ENCODE results near the gene FAM3A.
A peak's percentile ranks its signal among the peaks of the same experiment; 100 is the strongest.

The FAM3A gene

DNA sequence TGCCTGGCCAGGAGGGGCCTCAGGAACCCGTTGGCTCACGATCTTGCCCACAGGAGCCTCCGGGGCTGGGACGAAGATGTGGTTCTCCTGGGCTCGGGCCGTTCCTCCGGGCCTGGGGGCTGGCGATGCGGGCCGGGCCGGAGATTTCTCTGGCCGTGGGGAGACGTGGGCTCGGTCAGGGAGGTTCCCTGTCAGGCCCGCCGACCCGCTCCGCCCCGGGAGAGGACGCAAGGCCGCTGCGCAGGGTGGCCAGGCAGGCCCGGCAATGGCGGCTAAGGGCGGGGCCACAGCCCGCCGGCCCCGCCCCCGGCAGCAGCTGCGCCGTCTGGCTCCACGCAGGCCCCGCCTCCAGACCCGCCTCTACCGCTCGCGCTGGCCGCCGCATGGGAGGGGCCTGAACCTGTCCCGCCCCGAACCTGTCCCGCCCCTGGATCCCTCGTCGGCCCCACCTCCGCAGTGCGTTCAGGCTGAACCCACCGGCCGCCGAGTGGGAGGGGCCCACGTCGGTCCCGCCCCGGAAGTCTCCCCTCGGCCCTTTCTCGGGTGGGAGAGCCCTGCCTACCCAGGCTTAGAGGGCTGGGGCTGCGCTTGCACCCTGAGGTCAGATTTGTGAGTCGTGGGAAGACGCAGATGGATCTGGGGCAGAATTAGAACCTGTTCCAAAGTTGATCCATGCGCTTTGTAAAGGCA, at the start of gene FAM3A (continued):
- TF ChIP-seq, protein P1, sequence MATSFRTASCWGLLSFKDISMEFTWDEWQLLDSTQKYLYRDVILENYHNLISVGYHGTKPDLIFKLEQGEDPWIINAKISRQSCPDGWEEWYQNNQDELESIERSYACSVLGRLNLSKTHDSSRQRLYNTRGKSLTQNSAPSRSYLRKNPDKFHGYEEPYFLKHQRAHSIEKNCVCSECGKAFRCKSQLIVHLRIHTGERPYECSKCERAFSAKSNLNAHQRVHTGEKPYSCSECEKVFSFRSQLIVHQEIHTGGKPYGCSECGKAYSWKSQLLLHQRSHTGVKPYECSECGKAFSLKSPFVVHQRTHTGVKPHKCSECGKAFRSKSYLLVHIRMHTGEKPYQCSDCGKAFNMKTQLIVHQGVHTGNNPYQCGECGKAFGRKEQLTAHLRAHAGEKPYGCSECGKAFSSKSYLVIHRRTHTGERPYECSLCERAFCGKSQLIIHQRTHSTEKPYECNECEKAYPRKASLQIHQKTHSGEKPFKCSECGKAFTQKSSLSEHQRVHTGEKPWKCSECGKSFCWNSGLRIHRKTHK (tag by site-specific recombination; IDR thresholded peaks at IDR 0.05): no peak
- TF ChIP-seq ZSCAN30 (tag by site-specific recombination; IDR thresholded peaks at IDR 0.05) (peak; percentile 74), SP3 (tag by site-specific recombination; IDR thresholded peaks at IDR 0.05) (peak; percentile 87), ZNF701 (tag by site-specific recombination; IDR thresholded peaks at IDR 0.05) (no peak), ZIC2 (tag by site-specific recombination; IDR thresholded peaks at IDR 0.05) (no peak), BCL11A (tag by site-specific recombination; IDR thresholded peaks at IDR 0.05; ENCODE audit: low read depth) (no peak), KLF1 (tag by site-specific recombination; IDR thresholded peaks at IDR 0.05) (no peak), ZNF423 (tag by site-specific recombination; IDR thresholded peaks at IDR 0.05) (no peak), MZF1 (tag by site-specific recombination; IDR thresholded peaks at IDR 0.05; ENCODE audit: borderline replicate concordance) (no peak), ZNF747 (tag by site-specific recombination; IDR thresholded peaks at IDR 0.05) (no peak), ZNF19 (tag by site-specific recombination; IDR thresholded peaks at IDR 0.05; ENCODE audit: low read depth) (no peak), ZBTB17 (tag by site-specific recombination; IDR thresholded peaks at IDR 0.05) (peak; percentile 58), ZNF335 (tag by site-specific recombination; conservative IDR thresholded peaks at IDR 0.05) (peak; percentile 78), ZNF354C (tag by site-specific recombination; IDR thresholded peaks at IDR 0.05; ENCODE audit: borderline replicate concordance, low read depth) (no peak), ZNF529 (tag by site-specific recombination; IDR thresholded peaks at IDR 0.05; ENCODE audit: insufficient replicate concordance) (no peak), ZNF324 (tag by site-specific recombination; IDR thresholded peaks at IDR 0.05) (0 out of 2 replicates have a peak, but pooled peaks have one; percentile 28), KLF8 (tag by site-specific recombination; IDR thresholded peaks at IDR 0.05) (no peak), ZNF792 (tag by site-specific recombination; IDR thresholded peaks at IDR 0.05) (no peak), ZNF791 (tag by site-specific recombination; IDR thresholded peaks at IDR 0.05) (no peak), ZNF433 (tag by site-specific recombination; IDR thresholded peaks at IDR 0.05; ENCODE audit: low read depth) (no peak), ZNF600 (tag by site-specific recombination; IDR thresholded peaks at IDR 0.05) (no peak), YY1 (tag by site-specific recombination; IDR thresholded peaks at IDR 0.05) (peak; percentile 86), ZFP37 (tag by site-specific recombination; IDR thresholded peaks at IDR 0.05) (no peak), ZNF510 (tag by site-specific recombination; IDR thresholded peaks at IDR 0.05; ENCODE audit: insufficient replicate concordance) (no peak), ZNF571 (tag by site-specific recombination; IDR thresholded peaks at IDR 0.05) (no peak), ZNF623 (tag by site-specific recombination; IDR thresholded peaks at IDR 0.05) (no peak)
- TF ChIP-seq, protein P2, sequence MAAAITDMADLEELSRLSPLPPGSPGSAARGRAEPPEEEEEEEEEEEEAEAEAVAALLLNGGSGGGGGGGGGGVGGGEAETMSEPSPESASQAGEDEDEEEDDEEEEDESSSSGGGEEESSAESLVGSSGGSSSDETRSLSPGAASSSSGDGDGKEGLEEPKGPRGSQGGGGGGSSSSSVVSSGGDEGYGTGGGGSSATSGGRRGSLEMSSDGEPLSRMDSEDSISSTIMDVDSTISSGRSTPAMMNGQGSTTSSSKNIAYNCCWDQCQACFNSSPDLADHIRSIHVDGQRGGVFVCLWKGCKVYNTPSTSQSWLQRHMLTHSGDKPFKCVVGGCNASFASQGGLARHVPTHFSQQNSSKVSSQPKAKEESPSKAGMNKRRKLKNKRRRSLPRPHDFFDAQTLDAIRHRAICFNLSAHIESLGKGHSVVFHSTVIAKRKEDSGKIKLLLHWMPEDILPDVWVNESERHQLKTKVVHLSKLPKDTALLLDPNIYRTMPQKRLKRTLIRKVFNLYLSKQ (tag by site-specific recombination; IDR thresholded peaks at IDR 0.05; ENCODE audit: borderline replicate concordance): no peak
- TF ChIP-seq, protein P3, sequence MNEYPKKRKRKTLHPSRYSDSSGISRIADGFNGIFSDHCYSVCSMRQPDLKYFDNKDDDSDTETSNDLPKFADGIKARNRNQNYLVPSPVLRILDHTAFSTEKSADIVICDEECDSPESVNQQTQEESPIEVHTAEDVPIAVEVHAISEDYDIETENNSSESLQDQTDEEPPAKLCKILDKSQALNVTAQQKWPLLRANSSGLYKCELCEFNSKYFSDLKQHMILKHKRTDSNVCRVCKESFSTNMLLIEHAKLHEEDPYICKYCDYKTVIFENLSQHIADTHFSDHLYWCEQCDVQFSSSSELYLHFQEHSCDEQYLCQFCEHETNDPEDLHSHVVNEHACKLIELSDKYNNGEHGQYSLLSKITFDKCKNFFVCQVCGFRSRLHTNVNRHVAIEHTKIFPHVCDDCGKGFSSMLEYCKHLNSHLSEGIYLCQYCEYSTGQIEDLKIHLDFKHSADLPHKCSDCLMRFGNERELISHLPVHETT (tag by site-specific recombination; IDR thresholded peaks at IDR 0.05): no peak
- TF ChIP-seq, protein P4, sequence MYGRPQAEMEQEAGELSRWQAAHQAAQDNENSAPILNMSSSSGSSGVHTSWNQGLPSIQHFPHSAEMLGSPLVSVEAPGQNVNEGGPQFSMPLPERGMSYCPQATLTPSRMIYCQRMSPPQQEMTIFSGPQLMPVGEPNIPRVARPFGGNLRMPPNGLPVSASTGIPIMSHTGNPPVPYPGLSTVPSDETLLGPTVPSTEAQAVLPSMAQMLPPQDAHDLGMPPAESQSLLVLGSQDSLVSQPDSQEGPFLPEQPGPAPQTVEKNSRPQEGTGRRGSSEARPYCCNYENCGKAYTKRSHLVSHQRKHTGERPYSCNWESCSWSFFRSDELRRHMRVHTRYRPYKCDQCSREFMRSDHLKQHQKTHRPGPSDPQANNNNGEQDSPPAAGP (tag by site-specific recombination; IDR thresholded peaks at IDR 0.05): no peak
- TF ChIP-seq, protein P5, sequence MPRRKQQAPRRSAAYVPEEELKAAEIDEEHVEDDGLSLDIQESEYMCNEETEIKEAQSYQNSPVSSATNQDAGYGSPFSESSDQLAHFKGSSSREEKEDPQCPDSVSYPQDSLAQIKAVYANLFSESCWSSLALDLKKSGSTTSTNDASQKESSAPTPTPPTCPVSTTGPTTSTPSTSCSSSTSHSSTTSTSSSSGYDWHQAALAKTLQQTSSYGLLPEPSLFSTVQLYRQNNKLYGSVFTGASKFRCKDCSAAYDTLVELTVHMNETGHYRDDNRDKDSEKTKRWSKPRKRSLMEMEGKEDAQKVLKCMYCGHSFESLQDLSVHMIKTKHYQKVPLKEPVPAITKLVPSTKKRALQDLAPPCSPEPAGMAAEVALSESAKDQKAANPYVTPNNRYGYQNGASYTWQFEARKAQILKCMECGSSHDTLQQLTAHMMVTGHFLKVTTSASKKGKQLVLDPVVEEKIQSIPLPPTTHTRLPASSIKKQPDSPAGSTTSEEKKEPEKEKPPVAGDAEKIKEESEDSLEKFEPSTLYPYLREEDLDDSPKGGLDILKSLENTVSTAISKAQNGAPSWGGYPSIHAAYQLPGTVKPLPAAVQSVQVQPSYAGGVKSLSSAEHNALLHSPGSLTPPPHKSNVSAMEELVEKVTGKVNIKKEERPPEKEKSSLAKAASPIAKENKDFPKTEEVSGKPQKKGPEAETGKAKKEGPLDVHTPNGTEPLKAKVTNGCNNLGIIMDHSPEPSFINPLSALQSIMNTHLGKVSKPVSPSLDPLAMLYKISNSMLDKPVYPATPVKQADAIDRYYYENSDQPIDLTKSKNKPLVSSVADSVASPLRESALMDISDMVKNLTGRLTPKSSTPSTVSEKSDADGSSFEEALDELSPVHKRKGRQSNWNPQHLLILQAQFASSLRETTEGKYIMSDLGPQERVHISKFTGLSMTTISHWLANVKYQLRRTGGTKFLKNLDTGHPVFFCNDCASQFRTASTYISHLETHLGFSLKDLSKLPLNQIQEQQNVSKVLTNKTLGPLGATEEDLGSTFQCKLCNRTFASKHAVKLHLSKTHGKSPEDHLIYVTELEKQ (tag by site-specific recombination; IDR thresholded peaks at IDR 0.05; ENCODE audit: borderline replicate concordance): peak; percentile 19; the same call in 1 of the 2 replicates
- TF ChIP-seq, protein P6, sequence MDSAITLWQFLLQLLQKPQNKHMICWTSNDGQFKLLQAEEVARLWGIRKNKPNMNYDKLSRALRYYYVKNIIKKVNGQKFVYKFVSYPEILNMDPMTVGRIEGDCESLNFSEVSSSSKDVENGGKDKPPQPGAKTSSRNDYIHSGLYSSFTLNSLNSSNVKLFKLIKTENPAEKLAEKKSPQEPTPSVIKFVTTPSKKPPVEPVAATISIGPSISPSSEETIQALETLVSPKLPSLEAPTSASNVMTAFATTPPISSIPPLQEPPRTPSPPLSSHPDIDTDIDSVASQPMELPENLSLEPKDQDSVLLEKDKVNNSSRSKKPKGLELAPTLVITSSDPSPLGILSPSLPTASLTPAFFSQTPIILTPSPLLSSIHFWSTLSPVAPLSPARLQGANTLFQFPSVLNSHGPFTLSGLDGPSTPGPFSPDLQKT (IDR thresholded peaks at IDR 0.05; ENCODE audit: borderline replicate concordance, low read depth, low read length): peak; percentile 45; the same call in 1 of the 2 replicates

Measured in HEK293 (cell line).